ENCODE measurements around the gene USP6NL.

The USP6NL gene

GRCh38 chr10:11603741-11604140, 7.7 kb downstream of the USP6NL start:
- Histone ChIP-seq H3K27me3 (ENCODE audit: control insufficient read depth, insufficient read depth, low read length) (no peaks in the 10 kb centered on the region), H3K36me3 (ENCODE audit: control insufficient read depth, insufficient read depth, low read length) (no peaks in the 10 kb centered on the region), H3K27ac (ENCODE audit: low read depth, low read length) (no peak overlapping the region), H3K9me3 (ENCODE audit: control insufficient read depth, insufficient read depth, low read depth, low read length) (no peaks in the 10 kb centered on the region; the same call in 1 of the 2 replicates), H3K4me3 (ENCODE audit: low read depth, low read length) (no peak overlapping the region), H3K4me1 (ENCODE audit: control insufficient read depth, insufficient read depth, low read length) (peaks cover 35% of the 10 kb centered on the region), H3K9ac (ENCODE audit: low read length) (no peak overlapping the region)

GRCh38 chr10:11602919-11603523, 8.4 kb downstream of the USP6NL start:
- Histone ChIP-seq H3K9me3 (ENCODE audit: control insufficient read depth, insufficient read depth, low read depth, low read length) (no peaks in the 10 kb centered on the region; the same call in 1 of the 2 replicates), H3K27ac (ENCODE audit: low read depth, low read length) (peak overlapping the region; percentile 15; the same call in 1 of the 2 replicates), H3K4me3 (ENCODE audit: low read depth, low read length) (peak overlapping the region; percentile 32), H3K9ac (ENCODE audit: low read length) (no peak overlapping the region), H3K4me1 (ENCODE audit: control insufficient read depth, insufficient read depth, low read length) (peaks cover 29% of the 10 kb centered on the region), H3K36me3 (ENCODE audit: control insufficient read depth, insufficient read depth, low read length) (no peaks in the 10 kb centered on the region), H3K27me3 (ENCODE audit: control insufficient read depth, insufficient read depth, low read length) (no peaks in the 10 kb centered on the region)

- Histone ChIP-seq H3K4me3 (ENCODE audit: low read depth, low read length) (peak overlapping the region; percentile 32; the same call in 1 of the 2 replicates), H3K4me1 (ENCODE audit: control insufficient read depth, insufficient read depth, low read length) (peaks cover 29% of the 10 kb centered on the region), H3K9ac (ENCODE audit: low read length) (no peak overlapping the region), H3K27me3 (ENCODE audit: control insufficient read depth, insufficient read depth, low read length) (no peaks in the 10 kb centered on the region), H3K36me3 (ENCODE audit: control insufficient read depth, insufficient read depth, low read length) (peaks cover 1% of the 10 kb centered on the region; the same call in 1 of the 2 replicates), H3K27ac (ENCODE audit: low read depth, low read length) (peak overlapping the region; percentile 15; the same call in 1 of the 2 replicates), H3K9me3 (ENCODE audit: control insufficient read depth, insufficient read depth, low read depth, low read length) (no peaks in the 10 kb centered on the region; the same call in 1 of the 2 replicates)
These were observed 9.1 kb downstream of the USP6NL start for GRCh38 chr10:11602358-11602757.

GRCh38 chr10:11601670-11602069, 9.8 kb downstream of the USP6NL start:
- Histone ChIP-seq H3K4me1 (ENCODE audit: control insufficient read depth, insufficient read depth, low read length) (peaks cover 29% of the 10 kb centered on the region), H3K27ac (ENCODE audit: low read depth, low read length) (no peak overlapping the region), H3K9ac (ENCODE audit: low read length) (no peak overlapping the region), H3K27me3 (ENCODE audit: control insufficient read depth, insufficient read depth, low read length) (no peaks in the 10 kb centered on the region), H3K4me3 (ENCODE audit: low read depth, low read length) (no peak overlapping the region), H3K9me3 (ENCODE audit: control insufficient read depth, insufficient read depth, low read depth, low read length) (no peaks in the 10 kb centered on the region; the same call in 1 of the 2 replicates), H3K36me3 (ENCODE audit: control insufficient read depth, insufficient read depth, low read length) (peaks cover 2% of the 10 kb centered on the region; the same call in 1 of the 2 replicates)

- Histone ChIP-seq H3K27me3 (ENCODE audit: control insufficient read depth, insufficient read depth, low read length) (no peaks in the 10 kb centered on the region), H3K27ac (ENCODE audit: low read depth, low read length) (no peak overlapping the region), H3K4me1 (ENCODE audit: control insufficient read depth, insufficient read depth, low read length) (peaks cover 30% of the 10 kb centered on the region), H3K9me3 (ENCODE audit: control insufficient read depth, insufficient read depth, low read depth, low read length) (no peaks in the 10 kb centered on the region), H3K36me3 (ENCODE audit: control insufficient read depth, insufficient read depth, low read length) (peaks cover 4% of the 10 kb centered on the region; the same call in 1 of the 2 replicates), H3K4me3 (ENCODE audit: low read depth, low read length) (no peak overlapping the region), H3K9ac (ENCODE audit: low read length) (no peak overlapping the region)
These were observed 11.2 kb downstream of the USP6NL start for GRCh38 chr10:11600280-11600679.

GRCh38 chr10:11598712-11599397, 12.6 kb downstream of the USP6NL start:
- peaks cover 29% of the 10 kb centered on the region for H3K4me1 ChIP-seq (ENCODE audit: control insufficient read depth, insufficient read depth, low read length)
- H3K36me3 ChIP-seq (ENCODE audit: control insufficient read depth, insufficient read depth, low read length): peaks cover 7% of the 10 kb centered on the region; the same call in 1 of the 2 replicates
- H3K27me3 ChIP-seq (ENCODE audit: control insufficient read depth, insufficient read depth, low read length): no peaks in the 10 kb centered on the region
- H3K27ac ChIP-seq (ENCODE audit: low read depth, low read length): no peak overlapping the region
- H3K9ac ChIP-seq (ENCODE audit: low read length): no peak overlapping the region
- no peaks in the 10 kb centered on the region for H3K9me3 ChIP-seq (ENCODE audit: control insufficient read depth, insufficient read depth, low read depth, low read length)
- no peak overlapping the region for H3K4me3 ChIP-seq (ENCODE audit: low read depth, low read length)

GRCh38 chr10:11597470-11597869, 14.0 kb downstream of the USP6NL start:
- H3K9me3 ChIP-seq (ENCODE audit: control insufficient read depth, insufficient read depth, low read depth, low read length): no peaks in the 10 kb centered on the region
- no peak overlapping the region for H3K9ac ChIP-seq (ENCODE audit: low read length)
- H3K4me3 ChIP-seq (ENCODE audit: low read depth, low read length): no peak overlapping the region
- no peak overlapping the region for H3K27ac ChIP-seq (ENCODE audit: low read depth, low read length)
- peaks cover 7% of the 10 kb centered on the region; the same call in 1 of the 2 replicates for H3K36me3 ChIP-seq (ENCODE audit: control insufficient read depth, insufficient read depth, low read length)
- no peaks in the 10 kb centered on the region for H3K27me3 ChIP-seq (ENCODE audit: control insufficient read depth, insufficient read depth, low read length)
- peaks cover 15% of the 10 kb centered on the region for H3K4me1 ChIP-seq (ENCODE audit: control insufficient read depth, insufficient read depth, low read length)

- Histone ChIP-seq H3K4me3 (ENCODE audit: low read depth, low read length) (no peak overlapping the region), H3K9me3 (ENCODE audit: control insufficient read depth, insufficient read depth, low read depth, low read length) (no peaks in the 10 kb centered on the region), H3K9ac (ENCODE audit: low read length) (no peak overlapping the region), H3K4me1 (ENCODE audit: control insufficient read depth, insufficient read depth, low read length) (peaks cover 14% of the 10 kb centered on the region), H3K27me3 (ENCODE audit: control insufficient read depth, insufficient read depth, low read length) (no peaks in the 10 kb centered on the region), H3K27ac (ENCODE audit: low read depth, low read length) (no peak overlapping the region), H3K36me3 (ENCODE audit: control insufficient read depth, insufficient read depth, low read length) (peaks cover 7% of the 10 kb centered on the region; the same call in 1 of the 2 replicates)
These were observed 16.1 kb downstream of the USP6NL start for GRCh38 chr10:11595395-11595692.

GRCh38 chr10:11594589-11595394, 16.7 kb downstream of the USP6NL start:
- Histone ChIP-seq H3K9me3 (ENCODE audit: control insufficient read depth, insufficient read depth, low read depth, low read length) (no peaks in the 10 kb centered on the region), H3K27ac (ENCODE audit: low read depth, low read length) (no peak overlapping the region), H3K9ac (ENCODE audit: low read length) (no peak overlapping the region), H3K4me3 (ENCODE audit: low read depth, low read length) (no peak overlapping the region), H3K4me1 (ENCODE audit: control insufficient read depth, insufficient read depth, low read length) (peaks cover 13% of the 10 kb centered on the region), H3K36me3 (ENCODE audit: control insufficient read depth, insufficient read depth, low read length) (peaks cover 7% of the 10 kb centered on the region; the same call in 1 of the 2 replicates), H3K27me3 (ENCODE audit: control insufficient read depth, insufficient read depth, low read length) (no peaks in the 10 kb centered on the region)

- no peaks in the 10 kb centered on the region for H3K9me3 ChIP-seq (ENCODE audit: control insufficient read depth, insufficient read depth, low read depth, low read length)
- H3K4me3 ChIP-seq (ENCODE audit: low read depth, low read length): no peak overlapping the region
- H3K9ac ChIP-seq (ENCODE audit: low read length): no peak overlapping the region
- no peak overlapping the region for H3K27ac ChIP-seq (ENCODE audit: low read depth, low read length)
- H3K27me3 ChIP-seq (ENCODE audit: control insufficient read depth, insufficient read depth, low read length): no peaks in the 10 kb centered on the region
- H3K36me3 ChIP-seq (ENCODE audit: control insufficient read depth, insufficient read depth, low read length): peaks cover 7% of the 10 kb centered on the region; the same call in 1 of the 2 replicates
- peaks cover 11% of the 10 kb centered on the region for H3K4me1 ChIP-seq (ENCODE audit: control insufficient read depth, insufficient read depth, low read length)
These were observed 17.8 kb downstream of the USP6NL start for GRCh38 chr10:11593612-11594011.

Measured in HUES6 (cell line).